Measurements from ENCODE around the gene CBFA2T3.

DNA sequence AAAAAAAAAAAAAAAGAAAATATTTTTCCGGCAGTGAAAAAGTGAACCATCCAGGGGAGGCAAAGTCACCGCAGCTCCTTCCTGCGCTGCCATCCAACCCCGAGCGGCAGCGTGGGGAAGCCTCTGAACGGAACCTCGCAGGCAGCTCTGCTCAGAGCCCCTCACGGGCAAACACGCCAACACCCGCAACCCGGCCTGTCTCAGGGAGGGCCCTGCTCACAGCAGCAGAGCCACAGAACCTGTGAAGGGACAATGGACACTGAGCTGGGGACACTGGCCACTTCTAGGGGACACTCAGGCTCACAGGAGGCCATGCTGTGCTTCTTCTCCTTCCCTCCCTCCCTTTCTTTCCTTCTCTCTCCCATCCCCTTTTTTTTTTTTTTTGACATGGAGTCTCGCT is 143.9 kb downstream of the CBFA2T3 start:
- TF ChIP-seq, protein P1, sequence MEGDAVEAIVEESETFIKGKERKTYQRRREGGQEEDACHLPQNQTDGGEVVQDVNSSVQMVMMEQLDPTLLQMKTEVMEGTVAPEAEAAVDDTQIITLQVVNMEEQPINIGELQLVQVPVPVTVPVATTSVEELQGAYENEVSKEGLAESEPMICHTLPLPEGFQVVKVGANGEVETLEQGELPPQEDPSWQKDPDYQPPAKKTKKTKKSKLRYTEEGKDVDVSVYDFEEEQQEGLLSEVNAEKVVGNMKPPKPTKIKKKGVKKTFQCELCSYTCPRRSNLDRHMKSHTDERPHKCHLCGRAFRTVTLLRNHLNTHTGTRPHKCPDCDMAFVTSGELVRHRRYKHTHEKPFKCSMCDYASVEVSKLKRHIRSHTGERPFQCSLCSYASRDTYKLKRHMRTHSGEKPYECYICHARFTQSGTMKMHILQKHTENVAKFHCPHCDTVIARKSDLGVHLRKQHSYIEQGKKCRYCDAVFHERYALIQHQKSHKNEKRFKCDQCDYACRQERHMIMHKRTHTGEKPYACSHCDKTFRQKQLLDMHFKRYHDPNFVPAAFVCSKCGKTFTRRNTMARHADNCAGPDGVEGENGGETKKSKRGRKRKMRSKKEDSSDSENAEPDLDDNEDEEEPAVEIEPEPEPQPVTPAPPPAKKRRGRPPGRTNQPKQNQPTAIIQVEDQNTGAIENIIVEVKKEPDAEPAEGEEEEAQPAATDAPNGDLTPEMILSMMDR (IDR thresholded peaks at IDR 0.05; ENCODE audit: low read depth, low read length): no peak
- TF ChIP-seq EZH2phosphoT487 (IDR thresholded peaks at IDR 0.05; ENCODE audit: low read depth): no peak
